K562 (cell line): Measurements from ENCODE around the gene SKIDA1. TPM values are rescaled to one million over a fixed set of nuclear protein-coding genes. Genes with fewer than 3 reads are reported as not detected.

Experiments
- JUNB ChIP-seq: fragments of 450-650 bp; formaldehyde crosslinking; conservative IDR thresholded peaks from 2 replicates; pipeline ENCODE4 v1.4.0; 2020; ENCODE audit warnings: mild to moderate bottlenecking
- KLF16 ChIP-seq: IDR thresholded peaks from 2 replicates; pipeline ENCODE4 v1.6.1; 2016; ENCODE audit warnings: antibody characterized with exemption
- MAZ ChIP-seq, 2 experiments: fragments of 450-650 bp in 1 of 2; sonication (generic) in 1 of 2; formaldehyde crosslinking; IDR thresholded peaks in 1 of 2; conservative IDR thresholded peaks in 1 of 2; 2 replicates each; pipeline versions ENCODE4 v1.4.0 to v1.5.0; 2020; ENCODE audit warnings: mild to moderate bottlenecking in 1 of 2, missing genetic modification reagents in 1 of 2
- MCM7 ChIP-seq, 2 experiments: fragments of 450-650 bp; IDR thresholded peaks; 2 replicates each; pipeline ENCODE4 v1.6.1; 2016 to 2018
- MEIS2 ChIP-seq: fragments of 450-650 bp; IDR thresholded peaks from 2 replicates; pipeline ENCODE4 v1.6.1; 2014; ENCODE audit warnings: mild to moderate bottlenecking; ENCODE audit not compliant: partially characterized antibody
- NFYB ChIP-seq: IDR thresholded peaks from 2 replicates; pipeline ENCODE4 v1.6.1; 2011; ENCODE audit warnings: mild to moderate bottlenecking, moderate library complexity; ENCODE audit not compliant: insufficient read length; ENCODE audit errors: extremely low read depth
- NR2F6 ChIP-seq: fragments of 450-650 bp; formaldehyde crosslinking; IDR thresholded peaks from 2 replicates; pipeline ENCODE4 v1.4.0; 2020; ENCODE audit warnings: mild to moderate bottlenecking
- RB1 ChIP-seq: fragments of 450-650 bp; IDR thresholded peaks from 2 replicates; pipeline ENCODE4 v1.6.1; 2017; ENCODE audit warnings: low read depth, mild to moderate bottlenecking
- RCOR1 ChIP-seq, 2 experiments: IDR thresholded peaks; 2 replicates each; pipeline ENCODE4 v1.6.1; 2012; ENCODE audit warnings: low read depth in 2 of 2, low read length in 2 of 2, borderline replicate concordance in 1 of 2, improper control_type of control experiment in 1 of 2
- SMAD4 ChIP-seq: fragments of 250-450 bp; sonication (Bioruptor Pico); conservative IDR thresholded peaks from 2 replicates; pipeline ENCODE4 v1.8.0; 2021; ENCODE audit warnings: inconsistent platforms, mild to moderate bottlenecking, moderate library complexity
- SOX6 ChIP-seq: fragments of 450-650 bp; IDR thresholded peaks from 2 replicates; pipeline ENCODE4 v1.6.1; 2014; ENCODE audit warnings: mild to moderate bottlenecking
- SP1 ChIP-seq: sonication (generic); formaldehyde crosslinking; IDR thresholded peaks from 2 replicates; pipeline ENCODE4 v1.8.1; 2022; ENCODE audit warnings: mild to moderate bottlenecking, missing genetic modification reagents
- TAF1 ChIP-seq: IDR thresholded peaks from 2 replicates; pipeline ENCODE4 v1.6.1; 2011; ENCODE audit warnings: mild to moderate bottlenecking, low read length, moderate library complexity; ENCODE audit not compliant: insufficient read depth, control insufficient read depth, severe bottlenecking; ENCODE audit errors: extremely low read depth
- TBP ChIP-seq: optimal IDR thresholded peaks from 2 replicates; pipeline ENCODE3; 2011; ENCODE audit warnings: low read depth, low read length, improper control_type of control experiment
- TOE1 ChIP-seq, 2 experiments: fragments of 450-650 bp in 1 of 2; sonication (generic) in 1 of 2; formaldehyde crosslinking in 1 of 2; IDR thresholded peaks; 2 replicates each; pipeline versions ENCODE4 v1.7.1 to v1.8.0; 2016 to 2022; ENCODE audit warnings: borderline replicate concordance in 2 of 2, mild to moderate bottlenecking in 2 of 2, antibody characterized with exemption in 1 of 2, inconsistent platforms in 1 of 2, low read depth in 1 of 2, missing genetic modification reagents in 1 of 2, moderate library complexity in 1 of 2
- ZNF232 ChIP-seq: sonication (generic); formaldehyde crosslinking; IDR thresholded peaks from 2 replicates; pipeline ENCODE4 v1.8.0; 2022; ENCODE audit warnings: mild to moderate bottlenecking, missing genetic modification reagents
- polyA plus RNA-seq, 8 experiments: library from polyadenylated mRNA; depleted of rRNA in 4 of 8; stranded (reverse) in 5 of 8; unstranded in 3 of 8; fragments of >200 nt; fragmentation: Nextera tagmentation in 2 of 8; fragmentation: Illumina TruSeq in 1 of 8; extraction: Ambion mirVana in 2 of 8; extraction: Trizol in 1 of 8; gene quantifications; 2 replicates each; pipeline versions ENCODE4 v1.2.1 to v1.2.3, GENCODE V29; 2011 to 2014; ENCODE audit warnings: inconsistent platforms in 1 of 8, missing spikeins in 1 of 8
- total RNA-seq, 7 experiments: library from RNA; depleted of rRNA in 6 of 7; stranded (reverse); fragments of >200 nt in 6 of 7; fragmentation: Illumina TruSeq in 2 of 7; extraction: Trizol in 2 of 7; gene quantifications; 2 replicates each; pipeline versions ENCODE4 v1.2.1 to v1.2.3, GENCODE V29; 2011 to 2021; ENCODE audit warnings: low replicate concordance in 1 of 7
- TF ChIP-seq, protein P1 (sequence below): fragments of 250-450 bp; sonication (Bioruptor Pico); IDR thresholded peaks from 2 replicates; pipeline ENCODE4 v1.8.0; 2021; ENCODE audit warnings: moderate library complexity, mild to moderate bottlenecking, inconsistent platforms
- TF ChIP-seq, protein P2 (sequence below): conservative IDR thresholded peaks from 2 replicates; pipeline ENCODE4 v1.6.1; 2011; ENCODE audit warnings: low read depth, mild to moderate bottlenecking, low read length; ENCODE audit not compliant: control insufficient read depth
- TF ChIP-seq, protein P3 (sequence below): sonication (generic); formaldehyde crosslinking; IDR thresholded peaks from 2 replicates; pipeline ENCODE4 v1.8.0; 2022; ENCODE audit warnings: mild to moderate bottlenecking, low read depth, missing genetic modification reagents
- TF ChIP-seq, protein P4 (sequence below): fragments of 450-650 bp; formaldehyde crosslinking; IDR thresholded peaks from 2 replicates; pipeline ENCODE4 v1.4.0; 2022; ENCODE audit warnings: missing genetic modification characterization

The SKIDA1 gene
- total and polyA plus RNA-seq, 9 of the 15 experiments (the other 6 are each of a cell fraction or from before 2014, with no cell fraction given), result 0.05 to 1.1 (median 0.42) TPM

DNA sequence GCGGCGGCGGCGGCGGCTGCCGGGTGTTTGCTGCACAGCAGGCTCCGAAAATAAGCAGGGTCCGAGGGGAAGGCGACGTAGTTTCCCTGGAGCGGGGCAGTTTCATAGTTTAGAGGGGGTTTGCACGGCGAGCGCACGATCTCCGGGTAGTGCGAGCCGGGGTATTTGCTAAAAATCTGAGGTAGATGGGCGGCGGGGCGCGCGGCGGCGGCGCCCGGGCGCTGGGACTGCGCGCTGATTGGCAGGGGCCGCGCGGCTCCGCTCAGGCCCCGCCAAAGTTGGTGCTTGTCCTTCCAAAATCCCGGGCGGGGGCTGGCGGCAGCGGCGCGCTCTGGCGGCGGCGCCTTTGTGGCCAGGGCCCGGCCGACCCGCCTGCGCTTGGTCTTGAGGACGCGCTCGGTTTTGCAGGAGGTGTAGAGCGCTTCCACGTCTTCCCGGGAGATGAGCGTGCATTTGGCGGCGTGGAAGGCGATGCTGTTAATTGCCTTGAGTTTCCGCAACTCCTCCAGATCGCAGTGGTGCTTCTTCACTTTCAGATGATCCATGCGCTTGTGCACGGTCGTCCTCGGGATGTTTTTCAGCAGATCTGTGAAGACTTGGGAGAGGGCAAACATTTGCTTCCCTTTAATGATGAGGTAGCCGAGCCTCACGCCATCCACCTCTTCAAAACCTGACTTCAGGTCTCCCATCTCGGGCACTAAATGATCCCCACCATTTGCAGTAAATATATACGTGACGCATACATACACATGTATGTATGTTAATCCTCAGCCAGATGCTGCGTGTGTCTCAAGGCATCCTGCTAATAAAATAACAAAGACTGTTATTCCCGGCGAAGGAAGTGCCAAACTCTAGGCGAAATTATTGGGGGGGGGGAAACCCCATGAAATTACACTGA, 8.1 kb downstream of the SKIDA1 start (continued):
- TF ChIP-seq, protein P1, sequence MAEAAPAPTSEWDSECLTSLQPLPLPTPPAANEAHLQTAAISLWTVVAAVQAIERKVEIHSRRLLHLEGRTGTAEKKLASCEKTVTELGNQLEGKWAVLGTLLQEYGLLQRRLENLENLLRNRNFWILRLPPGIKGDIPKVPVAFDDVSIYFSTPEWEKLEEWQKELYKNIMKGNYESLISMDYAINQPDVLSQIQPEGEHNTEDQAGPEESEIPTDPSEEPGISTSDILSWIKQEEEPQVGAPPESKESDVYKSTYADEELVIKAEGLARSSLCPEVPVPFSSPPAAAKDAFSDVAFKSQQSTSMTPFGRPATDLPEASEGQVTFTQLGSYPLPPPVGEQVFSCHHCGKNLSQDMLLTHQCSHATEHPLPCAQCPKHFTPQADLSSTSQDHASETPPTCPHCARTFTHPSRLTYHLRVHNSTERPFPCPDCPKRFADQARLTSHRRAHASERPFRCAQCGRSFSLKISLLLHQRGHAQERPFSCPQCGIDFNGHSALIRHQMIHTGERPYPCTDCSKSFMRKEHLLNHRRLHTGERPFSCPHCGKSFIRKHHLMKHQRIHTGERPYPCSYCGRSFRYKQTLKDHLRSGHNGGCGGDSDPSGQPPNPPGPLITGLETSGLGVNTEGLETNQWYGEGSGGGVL, result no peak
- TF ChIP-seq RCOR1 (IDR thresholded peaks at IDR 0.05; ENCODE audit: borderline replicate concordance in 1 of 2, low read depth in 2 of 2, low read length in 2 of 2) (0 out of 4 replicates have a peak, but pooled peaks of 1 of the 2 experiments have one; percentile 36), TAF1 (peak; percentile 20), TBP (peak; percentile 17), SMAD4 (CRISPR knock-in tag) (peak; percentile 59; the same call in 1 of the 2 replicates), RB1 (peak; percentile 61; the same call in 1 of the 2 replicates), NR2F6 (no peak), TOE1 (IDR thresholded peaks at IDR 0.05; ENCODE audit: borderline replicate concordance) (no peak), TOE1 (CRISPR knock-in tag; IDR thresholded peaks at IDR 0.05; ENCODE audit: borderline replicate concordance, low read depth) (no peak), KLF16 (no peak), MAZ (CRISPR knock-in tag; conservative IDR thresholded peaks at IDR 0.05 in 1 of 2, IDR thresholded peaks at IDR 0.05 in 1 of 2) (peak; percentile 31 to 54; a peak in 3 of 4 replicates), SP1 (no peak), ZNF232 (CRISPR knock-in tag) (no peak), MCM7 (IDR thresholded peaks at IDR 0.05) (no peak), JUNB (no peak), MEIS2 (peak; percentile 30), NFYB (peak; percentile 9), SOX6 (0 out of 2 replicates have a peak, but pooled peaks have one; percentile 40)
- TF ChIP-seq, protein P2, sequence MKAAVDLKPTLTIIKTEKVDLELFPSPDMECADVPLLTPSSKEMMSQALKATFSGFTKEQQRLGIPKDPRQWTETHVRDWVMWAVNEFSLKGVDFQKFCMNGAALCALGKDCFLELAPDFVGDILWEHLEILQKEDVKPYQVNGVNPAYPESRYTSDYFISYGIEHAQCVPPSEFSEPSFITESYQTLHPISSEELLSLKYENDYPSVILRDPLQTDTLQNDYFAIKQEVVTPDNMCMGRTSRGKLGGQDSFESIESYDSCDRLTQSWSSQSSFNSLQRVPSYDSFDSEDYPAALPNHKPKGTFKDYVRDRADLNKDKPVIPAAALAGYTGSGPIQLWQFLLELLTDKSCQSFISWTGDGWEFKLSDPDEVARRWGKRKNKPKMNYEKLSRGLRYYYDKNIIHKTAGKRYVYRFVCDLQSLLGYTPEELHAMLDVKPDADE, result 0 out of 2 replicates have a peak, but pooled peaks have one; percentile 47
- TF ChIP-seq, protein P3, sequence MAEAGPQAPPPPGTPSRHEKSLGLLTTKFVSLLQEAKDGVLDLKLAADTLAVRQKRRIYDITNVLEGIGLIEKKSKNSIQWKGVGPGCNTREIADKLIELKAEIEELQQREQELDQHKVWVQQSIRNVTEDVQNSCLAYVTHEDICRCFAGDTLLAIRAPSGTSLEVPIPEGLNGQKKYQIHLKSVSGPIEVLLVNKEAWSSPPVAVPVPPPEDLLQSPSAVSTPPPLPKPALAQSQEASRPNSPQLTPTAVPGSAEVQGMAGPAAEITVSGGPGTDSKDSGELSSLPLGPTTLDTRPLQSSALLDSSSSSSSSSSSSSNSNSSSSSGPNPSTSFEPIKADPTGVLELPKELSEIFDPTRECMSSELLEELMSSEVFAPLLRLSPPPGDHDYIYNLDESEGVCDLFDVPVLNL (CRISPR knock-in tag), result no peak
- TF ChIP-seq, protein P4, sequence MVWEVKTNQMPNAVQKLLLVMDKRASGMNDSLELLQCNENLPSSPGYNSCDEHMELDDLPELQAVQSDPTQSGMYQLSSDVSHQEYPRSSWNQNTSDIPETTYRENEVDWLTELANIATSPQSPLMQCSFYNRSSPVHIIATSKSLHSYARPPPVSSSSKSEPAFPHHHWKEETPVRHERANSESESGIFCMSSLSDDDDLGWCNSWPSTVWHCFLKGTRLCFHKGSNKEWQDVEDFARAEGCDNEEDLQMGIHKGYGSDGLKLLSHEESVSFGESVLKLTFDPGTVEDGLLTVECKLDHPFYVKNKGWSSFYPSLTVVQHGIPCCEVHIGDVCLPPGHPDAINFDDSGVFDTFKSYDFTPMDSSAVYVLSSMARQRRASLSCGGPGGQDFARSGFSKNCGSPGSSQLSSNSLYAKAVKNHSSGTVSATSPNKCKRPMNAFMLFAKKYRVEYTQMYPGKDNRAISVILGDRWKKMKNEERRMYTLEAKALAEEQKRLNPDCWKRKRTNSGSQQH, result no peak
